ENCODE results near the gene ANKRD45.

- TF ChIP-seq EZH2phosphoT487 (IDR thresholded peaks at IDR 0.05; ENCODE audit: insufficient read depth, low read depth) (no peak), EZH2 (IDR thresholded peaks at IDR 0.05; ENCODE audit: insufficient read depth, poor library complexity, severe bottlenecking) (no peak)
Observed at GRCh38 chr1:173648880-173649605, 20.6 kb downstream of the ANKRD45 start.

Data from GM23248 (cell line).